Fibroblast of pulmonary artery (primary cell): Measurements from ENCODE around the gene BLCAP.

Source experiments
- DNase-seq: peaks from one replicate; pipeline ENCODE4 v3.0.0-alpha.2; 2010; ENCODE audit warnings: low read depth
- H3K4me3 ChIP-seq: replicated peaks from 2 replicates; pipeline ENCODE4 v1.5.1; 2011; ENCODE audit warnings: low read depth, mild to moderate bottlenecking, control low read depth, low read length, moderate library complexity
- TF ChIP-seq, protein P1 (sequence below): IDR thresholded peaks from 2 replicates; pipeline ENCODE4 v1.5.1; 2011; ENCODE audit warnings: mild to moderate bottlenecking, control low read depth, low read length, inconsistent platforms; ENCODE audit errors: missing control alignments

The BLCAP gene

DNA sequence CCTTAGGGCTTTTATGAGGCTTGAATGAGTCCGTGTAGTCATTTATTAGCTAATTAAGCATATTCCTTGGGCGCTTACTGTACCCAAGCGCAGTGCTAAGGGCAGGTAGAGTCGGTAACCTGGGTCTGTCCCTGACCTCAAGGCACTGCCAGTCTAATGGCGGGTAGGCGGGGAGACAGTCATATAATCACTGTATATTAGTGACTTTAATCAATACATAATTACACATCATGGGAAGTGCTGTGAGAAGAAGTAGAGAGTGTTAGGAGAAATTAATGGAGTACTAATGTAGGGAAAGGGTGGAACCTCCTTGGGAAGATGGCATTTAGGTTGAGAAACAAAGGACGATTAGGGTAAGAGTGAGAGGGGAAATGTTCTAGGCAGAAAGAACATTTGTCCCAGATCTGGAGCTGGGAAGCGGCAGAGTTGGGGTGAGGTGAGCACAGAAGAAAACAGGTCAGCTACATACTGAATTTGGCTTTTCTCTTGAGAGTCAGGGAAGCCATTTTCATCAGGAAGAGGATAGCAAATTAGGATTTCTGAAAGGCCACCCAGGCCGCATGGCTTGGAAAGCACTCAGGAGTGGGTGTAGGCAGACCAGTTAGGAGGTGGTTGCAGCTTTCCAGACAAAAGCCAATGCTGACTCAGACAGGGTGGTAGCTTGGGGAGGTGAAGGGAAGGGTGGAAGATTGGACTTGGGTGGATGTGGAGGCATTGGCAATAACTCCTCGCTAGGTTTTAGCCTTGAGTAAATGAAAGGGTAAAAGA, 954 bp upstream of the BLCAP start:
- no peak for DNase-seq
- TF ChIP-seq, protein P1, sequence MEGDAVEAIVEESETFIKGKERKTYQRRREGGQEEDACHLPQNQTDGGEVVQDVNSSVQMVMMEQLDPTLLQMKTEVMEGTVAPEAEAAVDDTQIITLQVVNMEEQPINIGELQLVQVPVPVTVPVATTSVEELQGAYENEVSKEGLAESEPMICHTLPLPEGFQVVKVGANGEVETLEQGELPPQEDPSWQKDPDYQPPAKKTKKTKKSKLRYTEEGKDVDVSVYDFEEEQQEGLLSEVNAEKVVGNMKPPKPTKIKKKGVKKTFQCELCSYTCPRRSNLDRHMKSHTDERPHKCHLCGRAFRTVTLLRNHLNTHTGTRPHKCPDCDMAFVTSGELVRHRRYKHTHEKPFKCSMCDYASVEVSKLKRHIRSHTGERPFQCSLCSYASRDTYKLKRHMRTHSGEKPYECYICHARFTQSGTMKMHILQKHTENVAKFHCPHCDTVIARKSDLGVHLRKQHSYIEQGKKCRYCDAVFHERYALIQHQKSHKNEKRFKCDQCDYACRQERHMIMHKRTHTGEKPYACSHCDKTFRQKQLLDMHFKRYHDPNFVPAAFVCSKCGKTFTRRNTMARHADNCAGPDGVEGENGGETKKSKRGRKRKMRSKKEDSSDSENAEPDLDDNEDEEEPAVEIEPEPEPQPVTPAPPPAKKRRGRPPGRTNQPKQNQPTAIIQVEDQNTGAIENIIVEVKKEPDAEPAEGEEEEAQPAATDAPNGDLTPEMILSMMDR: no peak
- H3K4me3 ChIP-seq: peak overlapping the region; percentile 98

DNA sequence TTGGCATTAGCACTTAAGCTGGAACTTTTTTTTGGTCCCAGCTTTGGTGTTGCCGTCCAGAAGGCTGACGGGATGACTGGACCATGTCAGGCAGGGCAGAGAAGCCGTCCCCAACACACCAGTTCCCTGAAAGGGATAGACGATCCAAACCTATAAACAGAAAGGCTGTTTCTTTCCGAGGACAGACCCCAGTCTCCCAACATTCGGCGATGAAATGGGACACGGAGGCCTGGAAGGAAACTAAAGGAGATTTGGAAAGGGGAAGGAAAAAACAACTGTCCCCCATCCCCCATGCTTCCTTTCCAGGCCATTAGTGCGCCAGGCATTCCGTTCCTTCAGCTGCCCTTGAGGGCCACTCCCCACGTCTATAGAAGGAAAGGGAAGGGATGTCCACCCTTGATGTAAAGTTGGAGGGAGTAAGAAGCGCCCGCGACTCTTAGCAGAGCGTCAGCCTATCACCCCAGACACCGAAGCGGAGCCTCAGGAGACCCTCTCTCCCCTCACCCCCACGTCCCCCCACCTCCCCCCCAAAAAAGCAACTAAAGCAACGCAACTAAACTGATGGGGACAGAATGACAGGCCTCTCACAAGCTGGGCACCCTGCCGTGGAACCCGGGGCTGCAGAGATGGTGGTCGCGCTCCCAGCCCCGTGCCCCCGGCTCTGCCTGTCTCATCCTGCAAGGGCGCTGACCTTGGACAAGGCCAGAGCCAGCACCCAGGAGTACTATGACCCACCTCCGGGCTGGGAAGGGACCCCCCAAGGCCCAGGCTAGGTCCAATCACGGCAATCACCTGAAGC, 638 bp downstream of the BLCAP start:
- TF ChIP-seq, protein P1: no peak
- peak overlapping the region; percentile 98 for H3K4me3 ChIP-seq
- peak; percentile 40 for DNase-seq

DNA sequence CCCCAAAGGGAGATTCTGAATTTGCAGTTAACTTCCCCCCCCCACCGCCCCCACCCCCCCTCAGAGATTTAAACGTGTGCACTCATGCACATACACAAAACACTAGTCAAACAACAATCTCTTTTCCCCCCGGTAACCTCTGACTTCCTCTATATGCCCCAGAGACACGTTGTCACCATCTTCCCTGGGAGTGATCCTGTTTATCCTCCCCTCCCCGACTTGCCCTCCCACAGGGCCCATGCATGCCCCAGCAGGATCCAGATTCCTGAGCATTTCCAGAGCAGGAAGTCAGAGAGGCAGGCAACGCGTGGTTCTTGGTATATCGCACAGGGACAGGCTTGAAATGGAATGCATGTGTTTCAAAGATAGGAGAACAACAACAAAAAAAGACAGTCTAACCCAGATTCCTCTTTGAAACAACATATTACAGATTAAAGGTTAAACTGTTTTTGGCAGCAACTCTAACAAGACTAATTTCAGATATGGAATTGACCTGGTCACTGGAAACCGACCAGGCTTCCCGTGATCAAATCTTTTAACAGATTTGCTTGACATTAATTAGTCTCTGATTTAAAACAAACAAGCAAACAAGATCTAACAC, 1.3 kb downstream of the BLCAP start:
- DNase-seq: peak; percentile 60
- TF ChIP-seq, protein P1: no peak

DNA sequence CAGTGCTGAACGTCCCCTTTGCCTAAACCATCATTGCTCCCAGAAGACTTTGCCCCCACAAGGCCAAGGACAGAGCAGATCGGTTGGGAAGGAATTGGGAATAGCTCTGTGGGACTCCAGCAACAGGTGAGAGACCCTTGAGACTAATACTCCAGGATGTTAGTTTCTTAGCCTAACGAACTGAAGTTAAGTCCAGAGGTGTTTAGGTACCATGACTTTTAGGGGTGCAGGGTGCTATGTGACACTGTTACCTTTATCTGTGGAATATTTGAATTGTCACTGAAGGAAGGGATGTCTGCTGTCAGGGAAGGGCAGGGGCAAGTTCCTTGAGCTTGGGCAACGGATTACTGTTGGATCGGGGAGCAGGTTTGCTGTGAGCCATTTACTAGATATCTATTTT, 1.9 kb downstream of the BLCAP start:
- peak overlapping the region; percentile 98 for H3K4me3 ChIP-seq
- TF ChIP-seq, protein P1: no peak
- DNase-seq: no peak

More for the DNA sequence above, 1.3 kb downstream of the BLCAP start:
- peak overlapping the region; percentile 98 for H3K4me3 ChIP-seq

DNA sequence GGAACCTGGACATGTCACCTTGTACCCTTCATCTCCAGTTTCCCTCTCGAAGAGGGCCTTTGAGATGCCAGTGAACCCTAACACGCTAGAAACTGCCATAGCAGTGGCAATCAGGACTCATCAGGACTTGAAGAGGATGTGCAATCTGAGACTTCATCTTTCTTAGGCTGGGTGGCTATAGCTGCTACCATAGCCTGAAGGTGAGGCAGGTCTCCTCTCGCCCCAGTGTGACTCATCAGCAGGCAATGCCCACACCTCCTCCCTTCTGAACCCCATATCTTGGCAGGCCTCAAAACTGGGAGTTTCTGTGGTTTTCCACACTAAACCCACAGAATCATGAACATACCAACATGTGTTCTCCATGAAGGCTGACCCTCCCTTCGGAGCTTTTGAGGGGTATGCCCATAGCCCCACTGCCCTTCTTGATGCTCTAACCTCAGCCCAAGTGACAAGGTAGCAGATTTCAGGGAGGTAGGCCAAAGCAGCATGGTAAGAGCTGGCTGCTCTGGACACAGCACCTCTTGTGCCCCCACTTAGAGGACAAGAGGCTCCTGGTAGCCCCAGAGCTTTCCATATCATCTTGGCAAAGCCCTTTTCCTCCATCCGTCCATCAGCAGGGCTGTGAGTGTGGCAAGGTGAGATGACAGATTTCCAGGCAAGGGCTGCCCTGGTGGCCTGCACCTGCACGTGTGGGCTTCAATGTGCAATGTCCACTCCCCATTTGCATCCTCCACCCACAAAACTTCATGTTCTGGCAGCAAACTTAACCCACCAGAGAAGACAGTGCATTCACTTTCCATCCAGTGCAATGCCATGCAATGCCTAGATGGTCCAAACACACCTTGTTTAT, 2.6 kb downstream of the BLCAP start:
- no peak for DNase-seq
- H3K4me3 ChIP-seq: no peak overlapping the region
- TF ChIP-seq, protein P1: no peak

DNA sequence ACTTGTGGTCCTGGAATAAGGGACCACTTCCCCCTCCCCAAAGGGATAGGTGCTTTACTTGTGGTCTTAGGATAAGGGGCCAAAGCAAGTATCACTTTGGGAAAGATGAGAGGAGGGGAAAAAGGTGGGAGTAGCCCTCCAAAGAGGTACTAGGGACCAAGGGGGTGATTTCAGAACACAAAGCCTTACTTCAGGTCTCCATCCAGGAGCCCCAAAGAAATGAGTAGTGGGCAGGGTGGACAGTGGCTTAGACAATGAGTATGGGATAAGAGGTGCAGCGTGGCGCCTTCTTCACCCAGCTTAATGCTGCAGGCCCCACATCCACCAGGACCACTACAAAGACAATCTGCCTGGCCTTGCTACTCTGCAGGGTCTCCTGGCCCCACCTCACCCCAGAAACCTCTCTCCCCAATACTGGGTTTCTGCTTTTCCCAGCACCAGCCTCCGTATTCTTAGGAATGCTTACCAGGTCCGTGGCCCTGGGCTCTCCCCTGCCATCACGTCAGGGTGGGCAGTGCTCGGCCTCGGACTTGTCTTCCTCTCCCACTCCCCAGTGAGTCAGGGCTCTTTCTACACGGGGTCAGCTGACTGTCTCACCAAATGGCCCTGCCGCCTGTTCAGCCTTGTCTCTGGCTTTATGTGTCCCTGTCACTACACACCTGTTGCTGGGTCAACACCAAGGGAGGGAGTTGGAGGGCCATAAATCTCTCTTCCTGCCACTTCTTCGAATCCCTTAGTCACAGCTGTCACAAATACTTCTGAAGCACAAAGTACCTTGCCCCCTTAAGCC, 3.6 kb downstream of the BLCAP start:
- DNase-seq: no peak
- no peak overlapping the region for H3K4me3 ChIP-seq
- TF ChIP-seq, protein P1: no peak
